GM12878 (cell line): ENCODE results near the gene PPP1R13L. TPM values are rescaled to one million over a fixed set of nuclear protein-coding genes. Genes with fewer than 3 reads are reported as not detected.

ENCODE experiments used
- ATAC-seq: fragments of 200-7000 bp; cut with Tn5 transposase; 3 replicates; pipeline ENCODE4 v1.9.1; 2020; ENCODE audit warnings: mild to moderate bottlenecking, moderate library complexity
- BruUV-seq: library from RNA; stranded (reverse); fragments of 400-500 nt; replicated peaks from 2 replicates; lab custom pipeline; 2021; lab: Mats Ljungman, UMichigan
- CTCF ChIA-PET: fragments of 300-600 bp; sonication (Branson Sonifier 250); formaldehyde crosslinking; extraction: SDS; loops from one replicate; lab custom pipeline; 2021; ENCODE audit warnings: inconsistent platforms; lab: Yijun Ruan, JAX
- POLR2A ChIA-PET: fragments of 350-600 bp; formaldehyde crosslinking; extraction: SDS; loops from one replicate; lab custom pipeline; 2021; ENCODE audit warnings: inconsistent platforms; lab: Charles Lee
- RAD21 ChIA-PET: fragments of 300-600 bp; sonication (Branson Sonifier 250); formaldehyde crosslinking; loops from one replicate; lab custom pipeline; 2023; ENCODE audit warnings: antibody characterized with exemption; ENCODE audit not compliant: unreplicated experiment; lab: Charles Lee
- SMC1A ChIA-PET: fragments of 300-600 bp; sonication (Branson Sonifier 250); formaldehyde crosslinking; loops from one replicate; lab custom pipeline; 2023; ENCODE audit not compliant: unreplicated experiment, uncharacterized antibody; lab: Charles Lee
- DNase-seq: peaks from one replicate; pipeline ENCODE4 v3.0.0-alpha.2; 2011; ENCODE audit warnings: low read depth, low spot score
- FAIRE-seq: peaks from 3 replicates; lab custom pipeline; 2011; peaks lifted over from hg19 to GRCh38; lab: Jason Lieb, UNC
- H2AFZ ChIP-seq: 2 replicates; pipeline ENCODE4 v1.6.0; 2011; ENCODE audit warnings: low read depth, low read length, control low read depth; ENCODE audit not compliant: control insufficient read depth
- H3K27ac ChIP-seq: 2 replicates; pipeline ENCODE4 v1.5.1; 2011; ENCODE audit warnings: control low read depth; ENCODE audit not compliant: control insufficient read depth, insufficient read depth
- H3K27me3 ChIP-seq, 2 experiments: replicated peaks in 1 of 2; 2 replicates each; pipeline versions ENCODE4 v1.6.0 to v1.6.1; 2011; ENCODE audit warnings: low read length in 1 of 2; ENCODE audit not compliant: control insufficient read depth in 2 of 2, insufficient read depth in 2 of 2
- H3K36me3 ChIP-seq, 2 experiments: 2 replicates each; pipeline ENCODE4 v1.5.1; 2011; ENCODE audit warnings: low read length in 1 of 2; ENCODE audit not compliant: control insufficient read depth in 2 of 2, insufficient read depth in 2 of 2
- H3K4me1 ChIP-seq: 2 replicates; pipeline ENCODE4 v1.6.1; 2011; ENCODE audit warnings: mild to moderate bottlenecking, low read length, moderate library complexity, mixed read lengths; ENCODE audit not compliant: control insufficient read depth, insufficient read depth
- H3K4me2 ChIP-seq: 2 replicates; pipeline ENCODE4 v1.6.0; 2011; ENCODE audit warnings: control low read depth; ENCODE audit not compliant: control insufficient read depth, insufficient read depth
- H3K4me3 ChIP-seq: fragments of 200-600 bp; sonication (generic); 2 replicates; pipeline ENCODE4 v1.5.1; 2016
- H3K79me2 ChIP-seq: 2 replicates; pipeline ENCODE4 v1.6.0; 2011; ENCODE audit warnings: low read length; ENCODE audit not compliant: control insufficient read depth, insufficient read depth
- H3K9ac ChIP-seq: 2 replicates; pipeline ENCODE4 v1.8.0; 2011; ENCODE audit warnings: low read length, control low read depth, mixed read lengths; ENCODE audit not compliant: control insufficient read depth, insufficient read depth
- H3K9me3 ChIP-seq: replicated peaks from 3 replicates; pipeline ENCODE4 v1.5.1; 2011; ENCODE audit warnings: mild to moderate bottlenecking, low read length; ENCODE audit not compliant: control insufficient read depth, insufficient read depth
- H4K20me1 ChIP-seq: 2 replicates; pipeline ENCODE4 v1.6.0; 2011; ENCODE audit not compliant: control insufficient read depth, insufficient read depth
- BMI1 ChIP-seq: fragments of 450-650 bp; IDR thresholded peaks from 2 replicates; pipeline ENCODE4 v1.6.1; 2016; ENCODE audit warnings: mild to moderate bottlenecking, moderate library complexity, borderline replicate concordance
- BRCA1 ChIP-seq: IDR thresholded peaks from 2 replicates; pipeline ENCODE4 v1.6.1; 2011; ENCODE audit warnings: low read depth, low read length, improper control_type of control experiment
- EGR1 ChIP-seq, 2 experiments: IDR thresholded peaks; 1 replicate in 1 of 2; 2 replicates in 1 of 2; pipeline ENCODE4 v1.6.1; 2011 to 2012; ENCODE audit warnings: low read depth in 2 of 2, low read length in 2 of 2, borderline replicate concordance in 1 of 2, mild to moderate bottlenecking in 1 of 2, moderate library complexity in 1 of 2
- EP300 ChIP-seq, 2 experiments: fragments of 150-350 bp in 1 of 2; IDR thresholded peaks; 2 replicates each; pipeline ENCODE4 v1.6.1; 2011 to 2012; ENCODE audit warnings: low read depth in 2 of 2, low read length in 2 of 2, borderline replicate concordance in 1 of 2, improper control_type of control experiment in 1 of 2, inconsistent platforms in 1 of 2; ENCODE audit not compliant: control insufficient read depth in 1 of 2
- FOXK2 ChIP-seq: fragments of 450-650 bp; IDR thresholded peaks from 2 replicates; pipeline ENCODE4 v1.6.1; 2017; ENCODE audit warnings: mild to moderate bottlenecking, moderate library complexity
- FOXM1 ChIP-seq: IDR thresholded peaks from 2 replicates; pipeline ENCODE4 v1.6.1; 2012; ENCODE audit warnings: low read depth, mild to moderate bottlenecking, inconsistent platforms, low read length, moderate library complexity
- GATAD2B ChIP-seq: fragments of 450-650 bp; conservative IDR thresholded peaks from 2 replicates; pipeline ENCODE4 v1.6.1; 2017; ENCODE audit warnings: low read depth, mild to moderate bottlenecking, moderate library complexity
- HDAC6 ChIP-seq: fragments of 200-600 bp; sonication (generic); IDR thresholded peaks from one replicate; pipeline ENCODE4 v1.8.0; 2017; ENCODE audit warnings: antibody characterized with exemption; ENCODE audit not compliant: unreplicated experiment
- MXI1 ChIP-seq: fragments of 150-350 bp; IDR thresholded peaks from 2 replicates; pipeline ENCODE4 v1.6.1; 2011; ENCODE audit warnings: low read depth, mild to moderate bottlenecking, inconsistent platforms, low read length, improper control_type of control experiment
- NFIC ChIP-seq: IDR thresholded peaks from 2 replicates; pipeline ENCODE4 v1.6.1; 2012; ENCODE audit warnings: low read depth, mild to moderate bottlenecking, inconsistent platforms, low read length, moderate library complexity
- NR2F1 ChIP-seq: fragments of 450-650 bp; conservative IDR thresholded peaks from 2 replicates; pipeline ENCODE4 v1.6.1; 2017; ENCODE audit warnings: mild to moderate bottlenecking
- RAD51 ChIP-seq: fragments of 450-650 bp; IDR thresholded peaks from 2 replicates; pipeline ENCODE4 v1.6.1; 2016; ENCODE audit warnings: moderate library complexity, mild to moderate bottlenecking, inconsistent platforms
- RCOR1 ChIP-seq: conservative IDR thresholded peaks from 2 replicates; pipeline ENCODE4 v1.6.1; 2012; ENCODE audit warnings: low read depth, low read length, improper control_type of control experiment
- RUNX3 ChIP-seq: IDR thresholded peaks from 2 replicates; pipeline ENCODE4 v1.6.1; 2012; ENCODE audit warnings: low read length, inconsistent platforms
- WGBS: methylation state at CpG from one replicate; pipeline ENCODE4 v1.1.6; 2016; ENCODE audit warnings: low lambda C conversion rate; ENCODE audit not compliant: insufficient replicate concordance, insufficient coverage; ENCODE audit errors: missing lambda C conversion rate; 5-methylcytosine and 5-hydroxymethylcytosine counted together
- in situ Hi-C: fragments of 300-500 bp; cut with MboI; formaldehyde crosslinking; loops from 9 replicates; pipeline ENCODE4 v1.14.3; 2018; ENCODE audit warnings: mixed read lengths
- intact Hi-C: fragments of 100-400 bp; cut with micrococcal nuclease; formaldehyde crosslinking; loops from one replicate; pipeline ENCODE4 v1.14.2; 2022; ENCODE audit not compliant: unreplicated experiment
- polyA plus RNA-seq, 11 experiments: library from polyadenylated mRNA; depleted of rRNA in 4 of 11; unstranded in 6 of 11; stranded (reverse) in 5 of 11; fragments of >200 nt; fragmentation: Nextera tagmentation in 4 of 11; fragmentation: Illumina TruSeq in 1 of 11; extraction: Ambion mirVana in 4 of 11; extraction: Trizol in 1 of 11; gene quantifications; 1 replicate in 1 of 11; 2 replicates in 10 of 11; pipeline versions ENCODE4 v1.2.1 to v1.2.3, GENCODE V29; 2011 to 2016; ENCODE audit warnings: inconsistent platforms in 2 of 11, missing spikeins in 2 of 11, low read depth in 1 of 11
- total RNA-seq, 4 experiments: library from RNA; depleted of rRNA in 3 of 4; stranded (reverse); fragments of >200 nt in 3 of 4; fragmentation: Illumina TruSeq in 1 of 4; extraction: Trizol in 1 of 4; gene quantifications; 2 replicates each; pipeline versions ENCODE4 v1.2.1 to v1.2.3, GENCODE V29; 2013 to 2021
- TF ChIP-seq, protein P1 (sequence below): IDR thresholded peaks from 2 replicates; pipeline ENCODE4 v1.6.1; 2012; ENCODE audit warnings: improper control_type of control experiment, low read depth, low read length; ENCODE audit not compliant: insufficient replicate concordance
- TF ChIP-seq, protein P2 (sequence below): fragments of 450-650 bp; conservative IDR thresholded peaks from 2 replicates; pipeline ENCODE4 v1.6.1; 2017; ENCODE audit warnings: mild to moderate bottlenecking, moderate library complexity
- TF ChIP-seq, protein P3 (sequence below): fragments of 450-650 bp; IDR thresholded peaks from 2 replicates; pipeline ENCODE4 v1.6.1; 2017; ENCODE audit warnings: borderline replicate concordance

The PPP1R13L gene
- total and polyA plus RNA-seq, 10 of the 15 experiments (the other 5 are each of a cell fraction or from before 2014, with no cell fraction given): 0.40 to 10.0 (median 2.5) TPM

DNA sequence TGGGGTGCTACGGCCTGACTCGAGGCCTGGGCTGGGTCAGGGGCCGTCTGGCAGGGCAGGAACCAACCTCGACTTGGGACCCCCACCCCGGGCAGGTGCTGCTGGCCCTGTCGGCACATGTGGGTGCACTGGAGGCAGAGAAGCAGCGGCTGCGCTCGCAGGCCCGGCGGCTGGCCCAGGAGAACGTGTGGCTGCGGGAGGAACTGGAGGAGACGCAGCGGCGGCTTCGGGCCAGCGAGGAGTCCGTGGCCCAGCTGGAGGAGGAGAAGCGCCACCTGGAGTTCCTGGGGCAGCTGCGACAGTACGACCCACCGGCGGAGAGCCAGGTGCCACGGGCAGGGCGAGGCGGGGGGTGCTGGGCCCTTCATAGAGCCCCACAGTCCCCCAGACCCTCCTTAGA lies 58.4 kb downstream of the PPP1R13L start:
- Histone ChIP-seq H3K4me1 (no peaks in the 10 kb centered on the region), H3K79me2 (no peaks in the 10 kb centered on the region), H3K27me3 (no peaks in the 10 kb centered on the region), H3K9me3 (no peaks in the 10 kb centered on the region), H3K4me2 (no peak overlapping the region)
- 37% methylated on average over 26 of the region's 27 CpGs for WGBS
- ChIA-PET POLR2A (no interaction called here), SMC1A (no interaction called here), CTCF (no interaction called here)
- intact Hi-C loops (no loop called here), in situ Hi-C loops (no loop called here)
- BruUV-seq: no TSS peak
- no peak for DNase-seq
- TF ChIP-seq, protein P1, sequence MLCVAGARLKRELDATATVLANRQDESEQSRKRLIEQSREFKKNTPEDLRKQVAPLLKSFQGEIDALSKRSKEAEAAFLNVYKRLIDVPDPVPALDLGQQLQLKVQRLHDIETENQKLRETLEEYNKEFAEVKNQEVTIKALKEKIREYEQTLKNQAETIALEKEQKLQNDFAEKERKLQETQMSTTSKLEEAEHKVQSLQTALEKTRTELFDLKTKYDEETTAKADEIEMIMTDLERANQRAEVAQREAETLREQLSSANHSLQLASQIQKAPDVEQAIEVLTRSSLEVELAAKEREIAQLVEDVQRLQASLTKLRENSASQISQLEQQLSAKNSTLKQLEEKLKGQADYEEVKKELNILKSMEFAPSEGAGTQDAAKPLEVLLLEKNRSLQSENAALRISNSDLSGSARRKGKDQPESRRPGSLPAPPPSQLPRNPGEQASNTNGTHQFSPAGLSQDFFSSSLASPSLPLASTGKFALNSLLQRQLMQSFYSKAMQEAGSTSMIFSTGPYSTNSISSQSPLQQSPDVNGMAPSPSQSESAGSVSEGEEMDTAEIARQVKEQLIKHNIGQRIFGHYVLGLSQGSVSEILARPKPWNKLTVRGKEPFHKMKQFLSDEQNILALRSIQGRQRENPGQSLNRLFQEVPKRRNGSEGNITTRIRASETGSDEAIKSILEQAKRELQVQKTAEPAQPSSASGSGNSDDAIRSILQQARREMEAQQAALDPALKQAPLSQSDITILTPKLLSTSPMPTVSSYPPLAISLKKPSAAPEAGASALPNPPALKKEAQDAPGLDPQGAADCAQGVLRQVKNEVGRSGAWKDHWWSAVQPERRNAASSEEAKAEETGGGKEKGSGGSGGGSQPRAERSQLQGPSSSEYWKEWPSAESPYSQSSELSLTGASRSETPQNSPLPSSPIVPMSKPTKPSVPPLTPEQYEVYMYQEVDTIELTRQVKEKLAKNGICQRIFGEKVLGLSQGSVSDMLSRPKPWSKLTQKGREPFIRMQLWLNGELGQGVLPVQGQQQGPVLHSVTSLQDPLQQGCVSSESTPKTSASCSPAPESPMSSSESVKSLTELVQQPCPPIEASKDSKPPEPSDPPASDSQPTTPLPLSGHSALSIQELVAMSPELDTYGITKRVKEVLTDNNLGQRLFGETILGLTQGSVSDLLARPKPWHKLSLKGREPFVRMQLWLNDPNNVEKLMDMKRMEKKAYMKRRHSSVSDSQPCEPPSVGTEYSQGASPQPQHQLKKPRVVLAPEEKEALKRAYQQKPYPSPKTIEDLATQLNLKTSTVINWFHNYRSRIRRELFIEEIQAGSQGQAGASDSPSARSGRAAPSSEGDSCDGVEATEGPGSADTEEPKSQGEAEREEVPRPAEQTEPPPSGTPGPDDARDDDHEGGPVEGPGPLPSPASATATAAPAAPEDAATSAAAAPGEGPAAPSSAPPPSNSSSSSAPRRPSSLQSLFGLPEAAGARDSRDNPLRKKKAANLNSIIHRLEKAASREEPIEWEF: no peak
- TF ChIP-seq FOXK2 (no peak), NFIC (no peak), NR2F1 (no peak), RCOR1 (no peak), FOXM1 (no peak), RUNX3 (no peak), EP300 (IDR thresholded peaks at IDR 0.05; ENCODE audit: borderline replicate concordance in 1 of 2, control insufficient read depth in 1 of 2, low read depth in 2 of 2, low read length in 2 of 2) (no peak), RAD51 (no peak), MXI1 (no peak), HDAC6 (no peak), GATAD2B (no peak), BRCA1 (no peak), EGR1 (IDR thresholded peaks at IDR 0.05; ENCODE audit: borderline replicate concordance in 1 of 2, low read depth in 2 of 2, low read length in 2 of 2) (no peak), BMI1 (no peak)
- TF ChIP-seq, protein P2, sequence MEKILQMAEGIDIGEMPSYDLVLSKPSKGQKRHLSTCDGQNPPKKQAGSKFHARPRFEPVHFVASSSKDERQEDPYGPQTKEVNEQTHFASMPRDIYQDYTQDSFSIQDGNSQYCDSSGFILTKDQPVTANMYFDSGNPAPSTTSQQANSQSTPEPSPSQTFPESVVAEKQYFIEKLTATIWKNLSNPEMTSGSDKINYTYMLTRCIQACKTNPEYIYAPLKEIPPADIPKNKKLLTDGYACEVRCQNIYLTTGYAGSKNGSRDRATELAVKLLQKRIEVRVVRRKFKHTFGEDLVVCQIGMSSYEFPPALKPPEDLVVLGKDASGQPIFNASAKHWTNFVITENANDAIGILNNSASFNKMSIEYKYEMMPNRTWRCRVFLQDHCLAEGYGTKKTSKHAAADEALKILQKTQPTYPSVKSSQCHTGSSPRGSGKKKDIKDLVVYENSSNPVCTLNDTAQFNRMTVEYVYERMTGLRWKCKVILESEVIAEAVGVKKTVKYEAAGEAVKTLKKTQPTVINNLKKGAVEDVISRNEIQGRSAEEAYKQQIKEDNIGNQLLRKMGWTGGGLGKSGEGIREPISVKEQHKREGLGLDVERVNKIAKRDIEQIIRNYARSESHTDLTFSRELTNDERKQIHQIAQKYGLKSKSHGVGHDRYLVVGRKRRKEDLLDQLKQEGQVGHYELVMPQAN: no peak
- TF ChIP-seq, protein P3, sequence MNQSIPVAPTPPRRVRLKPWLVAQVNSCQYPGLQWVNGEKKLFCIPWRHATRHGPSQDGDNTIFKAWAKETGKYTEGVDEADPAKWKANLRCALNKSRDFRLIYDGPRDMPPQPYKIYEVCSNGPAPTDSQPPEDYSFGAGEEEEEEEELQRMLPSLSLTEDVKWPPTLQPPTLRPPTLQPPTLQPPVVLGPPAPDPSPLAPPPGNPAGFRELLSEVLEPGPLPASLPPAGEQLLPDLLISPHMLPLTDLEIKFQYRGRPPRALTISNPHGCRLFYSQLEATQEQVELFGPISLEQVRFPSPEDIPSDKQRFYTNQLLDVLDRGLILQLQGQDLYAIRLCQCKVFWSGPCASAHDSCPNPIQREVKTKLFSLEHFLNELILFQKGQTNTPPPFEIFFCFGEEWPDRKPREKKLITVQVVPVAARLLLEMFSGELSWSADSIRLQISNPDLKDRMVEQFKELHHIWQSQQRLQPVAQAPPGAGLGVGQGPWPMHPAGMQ: no peak
- TF ChIP-seq, all 136 proteins: peak for 0
- H3K27ac ChIP-seq: no peak overlapping the region
- ATAC-seq (no peak), FAIRE-seq (no peak)
- RAD21 ChIA-PET: no interaction called here
- no peak overlapping the region for H3K9ac ChIP-seq
- H3K36me3 ChIP-seq: no peaks in the 10 kb centered on the region; a peak in 2 of 4 replicates
- no peaks in the 10 kb centered on the region for H4K20me1 ChIP-seq
- no peak overlapping the region for H3K4me3 ChIP-seq
- no peak overlapping the region for H2AFZ ChIP-seq
